Upper lobe of left lung (tissue), 4 donors: ENCODE results near the gene IL1RL1.

ENCODE experiments used
- EP300 ChIP-seq, 4 donors: sonication (generic); formaldehyde crosslinking; IDR thresholded peaks; one replicate each; pipeline ENCODE4 v1.5.1; 2017; ENCODE audit warnings: antibody characterized with exemption in 4 of 4, control low read depth in 2 of 4
- POLR2A ChIP-seq, 4 donors: fragments of 450-650 bp; IDR thresholded peaks; one replicate each; pipeline ENCODE4 v1.5.1; 2016 to 2017; ENCODE audit warnings: antibody characterized with exemption in 4 of 4, mild to moderate bottlenecking in 2 of 4
- POLR2AphosphoS5 ChIP-seq, 2 donors: sonication (generic); formaldehyde crosslinking; IDR thresholded peaks; one replicate each; pipeline ENCODE4 v1.5.1; 2017; ENCODE audit warnings: antibody characterized with exemption in 2 of 2
- TF ChIP-seq, protein P1 (sequence below), 6 experiments: fragments of 450-650 bp in 4 of 6; fragments of 200-600 bp in 2 of 6; sonication (generic) in 2 of 6; IDR thresholded peaks; one replicate each; pipeline ENCODE4 v1.5.1; 2016 to 2019; ENCODE audit warnings: antibody characterized with exemption in 6 of 6

DNA sequence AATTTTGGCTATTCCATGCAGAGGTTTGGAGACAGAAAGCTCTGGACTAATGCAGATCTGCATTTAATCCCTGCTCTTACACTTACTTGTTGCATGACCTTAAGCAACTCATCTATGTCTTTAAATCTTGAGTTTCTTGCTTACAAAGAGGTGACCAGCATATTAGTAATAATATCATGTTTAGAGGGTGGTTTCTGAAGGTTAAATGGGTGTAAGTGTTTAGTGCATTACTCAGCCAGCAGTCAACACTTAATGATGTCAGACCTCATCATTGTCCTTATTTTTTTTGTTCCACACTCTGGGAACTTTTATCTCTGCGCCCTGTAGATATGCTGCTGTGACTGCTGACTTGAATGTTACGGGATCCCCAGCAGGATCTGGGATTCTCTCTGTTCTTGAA lies 1.7 kb downstream of the IL1RL1 start:
- TF ChIP-seq EP300 (IDR thresholded peaks at IDR 0.05) (no peak), POLR2A (IDR thresholded peaks at IDR 0.05) (no peak), POLR2AphosphoS5 (IDR thresholded peaks at IDR 0.05) (no peak)
- TF ChIP-seq, protein P1, sequence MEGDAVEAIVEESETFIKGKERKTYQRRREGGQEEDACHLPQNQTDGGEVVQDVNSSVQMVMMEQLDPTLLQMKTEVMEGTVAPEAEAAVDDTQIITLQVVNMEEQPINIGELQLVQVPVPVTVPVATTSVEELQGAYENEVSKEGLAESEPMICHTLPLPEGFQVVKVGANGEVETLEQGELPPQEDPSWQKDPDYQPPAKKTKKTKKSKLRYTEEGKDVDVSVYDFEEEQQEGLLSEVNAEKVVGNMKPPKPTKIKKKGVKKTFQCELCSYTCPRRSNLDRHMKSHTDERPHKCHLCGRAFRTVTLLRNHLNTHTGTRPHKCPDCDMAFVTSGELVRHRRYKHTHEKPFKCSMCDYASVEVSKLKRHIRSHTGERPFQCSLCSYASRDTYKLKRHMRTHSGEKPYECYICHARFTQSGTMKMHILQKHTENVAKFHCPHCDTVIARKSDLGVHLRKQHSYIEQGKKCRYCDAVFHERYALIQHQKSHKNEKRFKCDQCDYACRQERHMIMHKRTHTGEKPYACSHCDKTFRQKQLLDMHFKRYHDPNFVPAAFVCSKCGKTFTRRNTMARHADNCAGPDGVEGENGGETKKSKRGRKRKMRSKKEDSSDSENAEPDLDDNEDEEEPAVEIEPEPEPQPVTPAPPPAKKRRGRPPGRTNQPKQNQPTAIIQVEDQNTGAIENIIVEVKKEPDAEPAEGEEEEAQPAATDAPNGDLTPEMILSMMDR (IDR thresholded peaks at IDR 0.05): no peak
